NT2/D1 (cell line): ENCODE measurements around the gene ZMIZ2.

Source experiments
- SUZ12 ChIP-seq: IDR thresholded peaks from 2 replicates; pipeline ENCODE4 v1.6.1; 2011; ENCODE audit not compliant: insufficient read length, insufficient read depth; ENCODE audit errors: extremely low read depth
- YY1 ChIP-seq: IDR thresholded peaks from 2 replicates; pipeline ENCODE4 v1.6.1; 2011; ENCODE audit not compliant: insufficient read length, insufficient read depth

DNA sequence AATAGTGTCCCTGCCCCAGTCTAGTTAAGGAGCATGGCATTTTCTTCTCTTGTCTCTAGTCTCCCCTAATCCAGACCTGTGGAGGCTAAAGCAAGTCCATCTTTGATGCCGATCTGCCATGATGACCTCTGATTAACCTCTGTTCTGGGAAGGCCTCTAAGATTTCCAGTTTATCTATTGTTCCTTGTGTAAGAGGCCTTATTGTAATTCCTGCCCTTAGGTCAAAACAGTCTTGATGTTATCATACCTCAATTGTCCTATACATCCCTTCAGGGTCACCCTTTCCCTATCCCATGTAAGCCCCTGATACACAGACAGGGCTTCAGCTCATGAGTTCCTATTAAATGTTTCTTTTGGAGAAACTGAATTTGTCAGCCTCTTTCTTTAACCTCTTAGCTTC lies 4.9 kb upstream of the ZMIZ2 start:
- TF ChIP-seq YY1: no peak
- TF ChIP-seq SUZ12: no peak
